ENCODE data around the gene ROBO1.

- TF ChIP-seq CTCF (IDR thresholded peaks at IDR 0.05): no peak
- no peak for TF ChIP-seq POLR2AphosphoS5 (IDR thresholded peaks at IDR 0.05)
- TF ChIP-seq POLR2A (IDR thresholded peaks at IDR 0.05): no peak
Observed at GRCh38 chr3:79160421-79160820, 607.4 kb downstream of the ROBO1 start.
